Mesenchymal stem cell (in vitro differentiated cells and primary cell): ENCODE measurements around the gene KCTD21.

Experiments used
- DNase-seq: peaks from one replicate; pipeline ENCODE4 v3.0.0-alpha.2; 2013
- H2AFZ ChIP-seq: one replicate; pipeline ENCODE4 v1.6.1; 2013; ENCODE audit warnings: low read depth, mild to moderate bottlenecking, control low read depth, inconsistent platforms, low read length, moderate library complexity
- H2AK5ac ChIP-seq: 2 replicates; pipeline ENCODE4 v1.6.1; 2013; ENCODE audit warnings: low read length, moderate library complexity, mild to moderate bottlenecking, inconsistent platforms; ENCODE audit not compliant: severe bottlenecking
- H2BK120ac ChIP-seq: one replicate; pipeline ENCODE4 v1.6.1; 2013; ENCODE audit warnings: low read depth, mild to moderate bottlenecking, inconsistent platforms, low read length, moderate library complexity
- H2BK12ac ChIP-seq, 2 experiments: one replicate each; pipeline ENCODE4 v1.6.1; 2013; ENCODE audit warnings: inconsistent platforms in 2 of 2, low read length in 2 of 2, mild to moderate bottlenecking in 2 of 2, moderate library complexity in 2 of 2, control low read depth in 1 of 2
- H2BK15ac ChIP-seq: one replicate; pipeline ENCODE4 v1.6.1; 2013; ENCODE audit warnings: mild to moderate bottlenecking, low read depth, inconsistent platforms; ENCODE audit not compliant: poor library complexity, severe bottlenecking
- H2BK5ac ChIP-seq: 2 replicates; pipeline ENCODE4 v1.6.1; 2013; ENCODE audit warnings: low read depth, mild to moderate bottlenecking, low read length, control low read depth, inconsistent platforms; ENCODE audit not compliant: poor library complexity, severe bottlenecking
- H3K14ac ChIP-seq, 2 experiments: one replicate each; pipeline ENCODE4 v1.6.1; 2013; ENCODE audit warnings: inconsistent platforms in 2 of 2, low read length in 2 of 2, control low read depth in 1 of 2, mild to moderate bottlenecking in 1 of 2, moderate library complexity in 1 of 2
- H3K18ac ChIP-seq, 2 experiments: one replicate each; pipeline ENCODE4 v1.6.1; 2013; ENCODE audit warnings: inconsistent platforms in 2 of 2, low read length in 2 of 2, control low read depth in 1 of 2, low read depth in 1 of 2, mild to moderate bottlenecking in 1 of 2
- H3K23ac ChIP-seq, 2 experiments: one replicate each; pipeline ENCODE4 v1.6.1; 2013; ENCODE audit warnings: inconsistent platforms in 2 of 2, low read length in 2 of 2, mild to moderate bottlenecking in 2 of 2, moderate library complexity in 2 of 2, control low read depth in 1 of 2
- H3K27ac ChIP-seq: 2 replicates; pipeline ENCODE4 v1.5.1; 2013; ENCODE audit warnings: mild to moderate bottlenecking, moderate library complexity, low read length, control low read depth, inconsistent platforms; ENCODE audit not compliant: poor library complexity, severe bottlenecking
- H3K27me3 ChIP-seq, 2 experiments: 2 replicates each; pipeline versions ENCODE4 v1.6.1 to v1.7.0; 2013; ENCODE audit warnings: low read length in 2 of 2, mild to moderate bottlenecking in 2 of 2, moderate library complexity in 2 of 2, control low read depth in 1 of 2, inconsistent platforms in 1 of 2; ENCODE audit not compliant: control insufficient read depth in 1 of 2, insufficient read depth in 1 of 2
- H3K36me3 ChIP-seq, 2 experiments: 2 replicates each; pipeline versions ENCODE4 v1.6.1 to v1.7.0; 2013; ENCODE audit warnings: low read length in 2 of 2, control low read depth in 1 of 2, inconsistent platforms in 1 of 2, low read depth in 1 of 2, mild to moderate bottlenecking in 1 of 2; ENCODE audit not compliant: insufficient read depth in 2 of 2, control insufficient read depth in 1 of 2
- H3K4ac ChIP-seq, 2 experiments: one replicate each; pipeline ENCODE4 v1.6.1; 2013; ENCODE audit warnings: inconsistent platforms in 2 of 2, low read length in 2 of 2, mild to moderate bottlenecking in 2 of 2, moderate library complexity in 2 of 2, control low read depth in 1 of 2, low read depth in 1 of 2
- H3K4me1 ChIP-seq: 2 replicates; pipeline ENCODE4 v1.6.1; 2013; ENCODE audit warnings: low read depth, low read length, control low read depth; ENCODE audit not compliant: control insufficient read depth, insufficient read depth
- H3K4me2 ChIP-seq: 2 replicates; pipeline ENCODE4 v1.6.1; 2013; ENCODE audit warnings: low read length, mild to moderate bottlenecking, inconsistent platforms; ENCODE audit not compliant: poor library complexity, severe bottlenecking
- H3K4me3 ChIP-seq, 2 experiments: 2 replicates each; pipeline versions ENCODE4 v1.5.1 to v1.7.0; 2013; ENCODE audit warnings: low read length in 2 of 2, mild to moderate bottlenecking in 2 of 2, control low read depth in 1 of 2, low read depth in 1 of 2; ENCODE audit not compliant: insufficient read depth in 1 of 2
- H3K79me1 ChIP-seq: replicated peaks from 2 replicates; pipeline ENCODE4 v1.6.1; 2013; ENCODE audit warnings: mild to moderate bottlenecking, control low read depth, low read length, inconsistent platforms; ENCODE audit not compliant: poor library complexity, severe bottlenecking
- H3K9ac ChIP-seq: 2 replicates; pipeline ENCODE4 v1.7.0; 2013; ENCODE audit warnings: mild to moderate bottlenecking, low read length, moderate library complexity
- H3K9me3 ChIP-seq: 2 replicates; pipeline ENCODE4 v1.7.0; 2013; ENCODE audit warnings: mild to moderate bottlenecking, low read length; ENCODE audit not compliant: control insufficient read depth
- H4K8ac ChIP-seq: one replicate; pipeline ENCODE4 v1.6.1; 2013; ENCODE audit warnings: inconsistent platforms, mild to moderate bottlenecking, low read length, moderate library complexity
- H4K91ac ChIP-seq: one replicate; pipeline ENCODE4 v1.6.1; 2013; ENCODE audit warnings: mild to moderate bottlenecking, low read length, inconsistent platforms
- WGBS: methylation state at CpG from one replicate; pipeline ENCODE4 v1.1.7; 2013; ENCODE audit warnings: mixed read lengths; 5-methylcytosine and 5-hydroxymethylcytosine counted together

Gene KCTD21

GRCh38 chr11:78195917-78196560, 7.6 kb upstream of the KCTD21 start:
- no peak overlapping the region for H4K8ac ChIP-seq
- no peaks in the 10 kb centered on the region for H3K9me3 ChIP-seq
- no peak overlapping the region for H2AFZ ChIP-seq
- DNase-seq, result no peak
- no peak overlapping the region for H2BK15ac ChIP-seq
- peaks cover 70% of the 10 kb centered on the region for H3K79me1 ChIP-seq
- no peak overlapping the region for H3K23ac ChIP-seq
- peaks cover 12% of the 10 kb centered on the region for H3K4me1 ChIP-seq
- H3K4me3 ChIP-seq, result no peak overlapping the region
- no peak overlapping the region for H3K9ac ChIP-seq
- H3K27ac ChIP-seq, result no peak overlapping the region
- no peaks in the 10 kb centered on the region for H3K27me3 ChIP-seq
- no peak overlapping the region for H2BK120ac ChIP-seq
- peak overlapping the region in 1 of 2 experiments; percentile 42 for H3K18ac ChIP-seq
- peaks cover 49 to 62% of the 10 kb centered on the region in 2 experiments for H3K36me3 ChIP-seq
- H4K91ac ChIP-seq, result no peak overlapping the region
- H2BK12ac ChIP-seq, result no peak overlapping the region
- no peak overlapping the region for H3K4ac ChIP-seq
- no peak overlapping the region for H3K4me2 ChIP-seq
- no peak overlapping the region for H2AK5ac ChIP-seq
- H3K14ac ChIP-seq, result no peak overlapping the region
- no peak overlapping the region for H2BK5ac ChIP-seq
- 98% methylated on average over 50 of the region's 60 CpGs for WGBS

- Histone ChIP-seq H3K79me1 (peaks cover 61% of the 10 kb centered on the region), H2BK15ac (no peak overlapping the region), H3K18ac (no peak overlapping the region), H3K4me3 (no peak overlapping the region), H2BK120ac (no peak overlapping the region), H2AK5ac (no peak overlapping the region), H3K9me3 (no peaks in the 10 kb centered on the region), H3K23ac (peak overlapping the region in 1 of 2 experiments; percentile 23), H3K36me3 (peaks cover 33 to 47% of the 10 kb centered on the region in 2 experiments), H2BK5ac (no peak overlapping the region), H3K4me1 (peaks cover 19% of the 10 kb centered on the region), H2BK12ac (no peak overlapping the region), H3K4ac (no peak overlapping the region), H3K27me3 (no peaks in the 10 kb centered on the region), H4K8ac (no peak overlapping the region), H3K14ac (no peak overlapping the region), H3K27ac (no peak overlapping the region), H4K91ac (no peak overlapping the region), H2AFZ (no peak overlapping the region), H3K9ac (no peak overlapping the region), H3K4me2 (no peak overlapping the region)
- DNase-seq, result no peak
- 98% methylated on average over 3 of the region's 3 CpGs for WGBS
Measured at GRCh38 chr11:78194490-78194889, 6.1 kb upstream of the KCTD21 start.

- H3K79me1 ChIP-seq, result peaks cover 62% of the 10 kb centered on the region
- H3K18ac ChIP-seq, result no peak overlapping the region
- H2BK15ac ChIP-seq, result no peak overlapping the region
- no peak overlapping the region for H2BK5ac ChIP-seq
- no peak overlapping the region for H2BK120ac ChIP-seq
- H3K14ac ChIP-seq, result no peak overlapping the region
- no peak overlapping the region for H2BK12ac ChIP-seq
- no peak overlapping the region for H3K23ac ChIP-seq
- no peaks in the 10 kb centered on the region for H3K27me3 ChIP-seq
- H3K9me3 ChIP-seq, result no peaks in the 10 kb centered on the region
- no peak for DNase-seq
- H3K4ac ChIP-seq, result no peak overlapping the region
- peak overlapping the region; percentile 75 for H3K9ac ChIP-seq
- H3K36me3 ChIP-seq, result peaks cover 27 to 43% of the 10 kb centered on the region in 2 experiments
- H2AK5ac ChIP-seq, result no peak overlapping the region
- no peak overlapping the region for H4K8ac ChIP-seq
- no peak overlapping the region for H4K91ac ChIP-seq
- WGBS, result 94% methylated on average over 8 of the region's 8 CpGs
- peaks cover 24% of the 10 kb centered on the region for H3K4me1 ChIP-seq
- H3K27ac ChIP-seq, result no peak overlapping the region
- no peak overlapping the region for H3K4me2 ChIP-seq
- H3K4me3 ChIP-seq, result no peak overlapping the region
- H2AFZ ChIP-seq, result no peak overlapping the region
Measured at GRCh38 chr11:78193806-78194205, 5.4 kb upstream of the KCTD21 start.

- Histone ChIP-seq H4K8ac (no peak overlapping the region), H3K27me3 (no peaks in the 10 kb centered on the region), H2BK15ac (no peak overlapping the region), H3K4me3 (peak overlapping the region in 1 of 2 experiments; percentile 33), H2BK12ac (no peak overlapping the region), H2BK5ac (no peak overlapping the region), H3K14ac (no peak overlapping the region), H3K18ac (no peak overlapping the region), H3K9me3 (no peaks in the 10 kb centered on the region), H2AFZ (no peak overlapping the region), H3K4ac (no peak overlapping the region), H3K36me3 (peaks cover 18 to 36% of the 10 kb centered on the region in 2 experiments), H3K9ac (peak overlapping the region; percentile 75), H2AK5ac (no peak overlapping the region), H4K91ac (no peak overlapping the region), H3K4me2 (no peak overlapping the region), H2BK120ac (no peak overlapping the region), H3K4me1 (peaks cover 24% of the 10 kb centered on the region), H3K23ac (no peak overlapping the region), H3K79me1 (peaks cover 58% of the 10 kb centered on the region), H3K27ac (no peak overlapping the region)
- no peak for DNase-seq
- WGBS, result 91% methylated on average over 3 of the region's 4 CpGs
Measured at GRCh38 chr11:78192911-78193351, 4.5 kb upstream of the KCTD21 start.
